HG02571 (cell line): Measurements from ENCODE around the gene DNAJC17.

Source experiments
- ATAC-seq: cut with Tn5 transposase; IDR thresholded peaks from one replicate; pipeline ENCODE4 v1.9.1; 2021; ENCODE audit warnings: mild to moderate bottlenecking, moderate library complexity; ENCODE audit not compliant: unreplicated experiment

The DNAJC17 gene

DNA sequence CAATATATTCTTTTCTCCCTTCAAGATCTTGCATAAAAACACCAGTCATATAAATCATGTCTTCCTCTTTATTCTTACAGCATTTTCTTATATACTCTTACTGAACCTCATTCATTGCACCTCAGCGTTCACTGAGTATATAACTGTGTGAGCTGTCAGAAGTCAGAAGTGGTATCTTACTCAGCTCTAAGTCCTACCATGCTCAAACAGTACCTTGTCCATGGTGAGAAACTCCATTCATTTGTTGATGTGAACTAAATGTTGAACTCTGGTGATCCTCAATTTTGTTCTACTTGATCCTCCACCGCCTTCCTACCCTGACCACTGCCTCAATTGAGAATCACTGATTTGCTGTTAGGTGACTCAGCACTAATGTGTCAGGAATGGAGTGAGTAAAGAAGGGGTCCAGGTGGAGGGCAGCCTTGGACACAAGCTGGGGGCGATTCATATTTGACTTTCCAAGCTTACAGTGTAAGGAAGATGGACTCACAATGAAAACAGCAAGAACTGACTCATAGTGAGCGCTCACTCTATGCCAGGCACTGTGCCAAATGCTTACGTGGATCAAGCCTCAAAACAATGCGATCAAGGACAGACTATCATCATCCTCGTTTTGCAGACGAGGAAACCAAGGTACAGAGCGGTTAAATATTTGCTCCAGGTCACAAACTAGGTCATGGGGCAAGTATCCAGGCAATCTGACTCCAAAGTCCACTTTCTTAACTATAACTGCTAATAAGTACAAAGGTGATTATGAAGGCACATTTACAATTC, 13.9 kb downstream of the DNAJC17 start:
- ATAC-seq: no peak

DNA sequence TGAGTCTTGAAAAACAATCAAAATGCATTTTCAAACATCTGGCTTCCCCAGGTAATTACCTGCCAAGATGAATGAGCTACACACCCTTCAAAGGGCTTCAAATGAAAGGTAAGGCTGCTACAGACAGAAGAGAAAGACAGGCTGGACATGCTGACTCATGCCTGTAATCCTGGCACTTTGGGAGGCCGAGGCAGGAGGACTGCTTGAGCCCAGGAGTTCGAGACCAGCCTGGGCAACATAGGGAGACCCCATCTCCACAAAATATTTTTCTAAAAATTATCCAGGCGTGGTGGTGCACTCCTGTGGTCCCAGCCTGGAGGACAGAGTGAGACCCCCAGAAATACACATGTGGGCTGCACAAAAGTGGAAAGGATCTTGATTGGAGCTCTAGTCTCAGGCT, 14.9 kb downstream of the DNAJC17 start:
- no peak for ATAC-seq

DNA sequence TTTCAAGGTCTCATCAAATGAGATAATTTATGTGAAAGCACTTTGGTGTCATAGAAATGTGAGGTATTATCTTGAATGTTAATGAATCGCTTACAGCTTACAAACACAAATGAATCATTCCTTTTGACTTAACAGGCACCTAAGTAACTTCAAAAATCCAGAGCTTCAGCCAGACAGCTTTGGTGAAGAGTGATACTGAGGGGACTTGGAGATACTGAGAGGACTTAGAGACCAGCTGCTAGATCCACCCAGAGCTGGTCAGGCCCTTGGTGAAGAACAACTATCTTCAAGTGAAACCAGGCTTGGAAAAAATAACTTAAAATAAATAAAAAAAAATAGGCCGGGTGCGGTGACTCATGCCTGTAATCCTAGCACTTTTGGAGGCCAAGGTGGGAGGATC, 16.6 kb downstream of the DNAJC17 start:
- no peak for ATAC-seq

DNA sequence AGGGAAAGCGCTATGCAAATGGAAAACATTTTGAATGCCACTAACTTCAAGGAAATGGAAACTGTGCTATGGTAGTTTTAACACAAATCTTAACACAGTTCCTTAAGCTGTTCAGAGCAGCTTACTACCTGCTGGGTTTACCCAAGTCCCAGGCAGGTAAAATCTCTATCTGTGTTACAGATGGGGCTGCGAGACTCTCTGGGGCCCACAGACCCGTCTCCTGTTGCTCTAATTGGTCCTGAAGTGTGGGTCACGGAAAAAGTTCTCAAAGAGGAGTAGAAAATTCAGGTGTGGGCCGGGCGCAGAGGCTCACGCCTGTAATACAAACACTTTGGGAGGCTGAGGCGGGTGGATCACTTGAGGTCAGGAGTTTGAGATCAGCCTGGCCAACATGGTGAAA, 17.3 kb downstream of the DNAJC17 start:
- ATAC-seq: no peak

DNA sequence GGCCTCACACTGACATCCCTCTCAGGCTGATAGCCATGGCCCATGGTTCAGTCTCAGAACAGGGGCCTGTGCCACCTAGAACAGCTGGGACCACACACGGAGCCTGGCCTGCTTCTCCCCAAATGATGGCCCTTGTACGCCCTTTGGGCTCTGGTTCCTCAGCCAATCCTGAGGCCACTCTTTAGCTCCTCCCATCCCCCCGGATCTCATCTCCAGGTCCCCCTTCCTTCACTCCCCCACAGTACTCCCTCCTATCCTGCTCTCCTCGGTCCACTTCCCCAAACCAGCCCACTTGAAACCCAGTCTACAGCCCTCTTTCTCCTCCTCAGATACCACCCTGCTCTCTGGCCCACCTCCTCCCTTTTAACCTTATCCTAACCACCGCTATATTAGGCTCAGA, 18.2 kb downstream of the DNAJC17 start:
- no peak for ATAC-seq

DNA sequence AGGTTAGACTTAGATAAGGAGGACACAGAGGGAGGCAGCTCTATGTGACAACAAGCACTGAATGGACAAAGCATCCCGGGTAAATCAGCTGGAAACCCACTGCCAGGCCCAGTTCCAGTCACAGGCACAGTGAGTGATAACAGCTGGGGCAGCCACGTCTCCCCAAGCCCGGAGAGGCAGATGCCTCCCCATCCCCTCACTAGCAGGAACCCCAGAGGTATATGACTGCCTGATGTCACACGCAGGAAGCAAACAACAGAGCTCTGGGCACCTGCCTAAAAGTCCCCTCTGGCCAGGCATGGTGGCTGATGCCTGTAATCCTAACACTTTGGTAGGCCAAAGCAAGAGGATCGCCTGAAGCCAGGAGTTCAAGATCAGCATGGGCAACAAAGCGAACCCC, 19.3 kb downstream of the DNAJC17 start:
- no peak for ATAC-seq

DNA sequence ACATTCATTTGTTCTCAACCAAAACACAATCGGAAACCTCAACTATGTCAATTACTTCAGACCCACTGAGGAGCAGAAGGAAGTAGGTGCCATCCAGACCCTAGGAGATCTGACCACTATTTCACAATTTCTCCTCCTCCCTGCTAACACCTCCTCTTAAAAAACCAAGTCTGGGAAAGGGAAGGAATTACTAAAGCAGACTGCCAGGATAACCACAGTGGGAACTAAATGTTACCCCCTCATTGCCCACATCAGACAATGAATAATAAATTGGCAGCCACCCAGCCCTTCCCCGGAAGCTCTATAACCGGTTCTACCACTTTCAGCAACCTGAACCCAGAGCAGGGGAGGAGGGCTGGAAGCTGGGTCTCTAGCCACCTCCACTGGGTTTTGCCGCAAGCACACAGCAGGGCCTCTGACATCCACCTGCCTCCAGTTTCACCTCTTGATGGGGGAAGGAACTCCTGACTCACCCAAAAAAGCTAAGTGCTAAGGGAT, 19.9 kb downstream of the DNAJC17 start:
- no peak for ATAC-seq

DNA sequence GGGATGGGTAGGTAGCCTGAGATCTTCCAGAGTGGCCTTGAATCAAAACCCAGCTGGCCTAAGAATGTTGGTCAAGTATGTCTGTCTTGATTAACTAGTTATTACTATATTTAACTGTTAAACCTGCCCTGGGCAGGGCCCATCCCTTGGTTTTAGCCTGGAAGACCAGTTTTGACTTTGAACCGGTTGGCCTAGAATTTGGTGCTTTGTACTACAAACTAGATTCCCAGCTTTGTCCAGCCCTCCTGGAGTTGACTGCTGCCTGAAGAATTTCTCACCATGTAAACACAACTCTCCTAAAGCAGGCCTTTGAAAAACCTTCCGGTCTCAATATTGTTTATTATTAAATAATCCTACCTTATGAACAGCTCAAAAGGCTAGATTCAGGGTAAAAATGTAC, 21.5 kb downstream of the DNAJC17 start:
- ATAC-seq: no peak

DNA sequence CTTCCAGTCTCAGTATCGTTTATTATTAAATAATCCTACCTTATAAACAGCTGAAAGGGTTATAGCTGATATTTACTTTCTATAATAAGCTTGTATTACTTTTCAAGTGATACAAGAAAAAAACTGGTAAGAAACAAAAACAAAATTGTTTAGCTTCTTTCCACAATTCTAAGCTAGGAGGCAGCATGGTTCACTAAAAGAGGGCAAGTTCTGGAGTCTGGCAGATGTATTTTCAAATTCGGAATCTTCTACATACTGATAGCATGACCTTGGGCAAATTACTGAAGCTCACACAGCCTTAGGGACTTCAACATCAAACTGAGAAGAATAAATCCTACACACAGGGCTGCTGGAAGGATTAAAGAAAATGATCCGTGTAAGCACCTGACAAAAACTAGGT, 22.1 kb downstream of the DNAJC17 start:
- no peak for ATAC-seq

DNA sequence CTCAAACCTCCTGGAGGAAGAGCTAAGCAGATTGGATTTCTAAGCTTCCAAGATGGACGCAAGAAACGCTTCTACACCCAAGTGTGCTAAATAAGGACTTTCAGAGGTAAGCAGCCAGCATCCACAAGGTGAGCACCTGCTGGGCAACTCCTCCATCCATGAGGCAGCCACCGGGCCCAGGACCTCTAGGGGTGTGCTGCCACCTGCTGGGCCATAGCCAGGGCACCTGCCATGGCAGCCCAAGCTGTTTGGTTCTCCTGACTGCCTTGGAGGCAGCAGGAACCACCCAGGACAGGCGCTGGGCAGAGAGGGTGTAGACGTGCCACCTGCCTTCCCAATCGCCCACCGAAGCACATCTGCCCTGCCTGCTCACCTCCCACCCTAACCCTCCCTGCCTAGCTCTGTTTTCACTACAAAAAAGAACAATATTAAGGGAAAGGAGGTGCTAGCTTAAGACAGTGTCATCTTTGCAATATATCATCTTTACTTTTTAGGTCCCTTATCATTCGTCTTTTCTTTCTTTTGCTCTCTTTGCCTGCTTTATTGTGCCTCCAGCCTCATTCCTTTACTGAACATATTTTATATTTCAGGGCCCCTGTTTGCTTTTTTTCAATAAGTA, 24.6 kb downstream of the DNAJC17 start:
- no peak for ATAC-seq

DNA sequence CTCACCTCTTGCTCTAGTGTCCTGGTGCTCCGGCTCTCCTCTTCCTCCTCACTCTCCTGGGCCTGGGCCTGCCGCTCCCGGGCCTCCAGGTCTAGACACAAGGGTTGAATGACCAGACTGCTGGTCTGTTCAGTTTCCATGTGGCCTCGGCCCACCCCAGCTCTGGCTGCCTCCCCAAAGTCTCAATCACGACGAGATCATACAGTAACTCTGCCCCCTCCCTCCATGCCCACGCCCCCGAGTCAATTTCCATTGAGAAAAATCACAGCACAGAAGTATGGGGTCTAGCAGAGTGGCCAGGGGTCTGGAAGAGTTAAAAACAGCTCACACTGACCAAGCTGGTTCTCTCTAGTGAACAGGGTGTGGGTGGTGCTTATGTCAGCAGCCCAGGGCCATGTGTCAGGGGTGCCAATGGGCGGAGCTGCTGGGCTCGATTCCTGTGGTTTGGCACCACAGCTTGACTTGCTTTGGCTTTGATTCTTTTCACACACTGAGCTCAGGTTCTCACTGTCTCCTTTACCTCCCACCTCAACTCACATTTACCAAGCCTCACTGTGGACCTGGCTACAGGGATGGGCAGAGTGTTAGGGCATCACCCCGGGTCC, 30.6 kb downstream of the DNAJC17 start:
- ATAC-seq: no peak

DNA sequence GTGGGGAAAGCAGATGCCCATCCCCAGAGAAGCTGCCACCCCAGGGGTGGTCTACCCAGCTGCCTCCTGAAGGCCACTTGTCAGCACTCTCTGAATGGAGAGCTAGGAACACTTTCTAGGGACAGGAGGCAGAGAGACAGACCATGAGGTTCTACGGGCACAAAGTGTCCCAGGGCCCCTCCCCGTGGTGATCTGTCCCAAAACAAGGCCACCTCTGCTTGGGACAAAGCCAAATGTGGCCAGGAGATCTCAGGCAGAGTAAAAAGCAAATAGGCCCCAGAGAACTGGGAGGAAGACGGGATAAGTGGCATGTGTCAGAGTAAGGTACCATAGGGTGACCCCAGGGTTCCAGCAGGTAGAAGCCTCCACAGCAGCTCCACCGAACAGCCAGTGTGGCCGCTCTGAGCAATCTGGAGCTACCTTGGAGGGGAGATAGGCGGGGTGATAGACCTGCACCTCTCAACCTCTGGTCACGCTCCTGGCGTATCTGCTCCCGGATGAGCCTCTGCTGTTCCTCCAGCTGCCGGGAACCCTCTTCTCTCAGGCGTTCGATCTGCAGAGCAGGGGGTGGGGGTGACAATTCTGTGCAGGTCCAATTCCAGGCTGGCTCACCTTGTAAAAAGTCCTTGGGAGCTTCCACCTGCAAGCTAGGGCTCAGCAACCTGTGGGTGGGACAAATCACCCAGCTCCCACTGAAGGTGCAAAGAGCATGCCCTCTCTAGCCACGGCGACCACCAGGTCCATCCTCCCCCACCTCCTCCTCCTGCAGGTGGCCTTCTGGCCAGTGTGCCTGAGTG, 31.3 kb downstream of the DNAJC17 start:
- no peak for ATAC-seq

DNA sequence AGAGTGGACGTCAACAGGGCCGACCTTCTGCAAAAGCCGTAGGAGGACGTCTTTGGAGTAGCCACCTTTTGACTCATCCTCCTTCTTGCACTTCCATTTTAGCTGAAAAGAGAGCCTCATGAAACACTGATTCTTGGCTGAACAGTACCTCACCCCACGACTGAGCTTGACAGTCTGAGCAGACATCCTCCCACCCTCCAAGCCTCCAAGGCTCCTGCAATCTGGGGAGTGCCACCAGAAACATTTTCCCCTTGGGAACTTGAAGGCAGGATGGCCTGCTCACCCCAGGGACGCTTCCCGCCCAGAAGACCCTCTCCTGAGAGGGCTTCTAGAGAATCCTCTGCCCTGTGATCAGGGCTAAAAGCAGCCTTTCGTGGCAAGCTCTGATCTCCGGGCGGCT, 32.3 kb downstream of the DNAJC17 start:
- no peak for ATAC-seq

DNA sequence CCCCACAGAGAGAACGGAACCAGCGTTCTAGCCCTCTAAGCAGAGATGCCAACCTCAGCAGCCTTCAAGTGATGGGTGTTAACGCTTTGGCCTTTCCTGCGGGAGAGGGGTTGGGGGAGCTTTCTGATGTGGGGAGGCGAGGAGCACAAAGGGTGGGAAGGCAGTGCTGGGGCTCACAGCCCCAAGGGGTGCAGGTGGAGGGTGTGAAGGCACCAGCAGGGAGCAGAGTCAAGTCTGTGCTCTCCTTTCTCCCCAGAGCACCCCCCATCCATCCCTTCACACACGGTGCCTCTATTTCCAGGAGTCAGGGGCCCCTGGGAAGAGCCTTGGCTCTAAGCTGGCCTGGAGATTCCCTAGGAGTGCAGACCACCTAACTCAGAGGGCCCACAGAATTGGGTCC, 33.4 kb downstream of the DNAJC17 start:
- ATAC-seq: no peak

DNA sequence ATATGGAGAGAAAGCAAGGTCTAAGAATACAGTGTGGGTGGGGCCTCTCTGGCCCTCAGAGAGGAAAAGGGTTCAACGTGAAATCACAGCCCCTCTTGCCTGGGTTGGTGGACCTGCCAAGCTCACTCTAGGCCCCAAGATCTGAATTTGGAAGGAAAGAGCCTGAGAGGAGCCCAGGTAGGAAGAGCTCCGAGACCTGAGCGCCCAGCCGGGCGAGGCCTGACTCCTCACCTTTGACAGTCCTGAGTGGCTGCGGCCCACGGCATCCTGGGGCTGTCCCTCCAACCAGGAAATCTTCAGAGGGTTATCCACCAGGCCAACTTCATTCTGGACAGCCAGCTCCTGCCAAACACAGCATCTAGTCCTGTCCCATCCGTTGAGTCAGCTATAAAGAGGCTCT, 33.8 kb downstream of the DNAJC17 start:
- no peak for ATAC-seq

DNA sequence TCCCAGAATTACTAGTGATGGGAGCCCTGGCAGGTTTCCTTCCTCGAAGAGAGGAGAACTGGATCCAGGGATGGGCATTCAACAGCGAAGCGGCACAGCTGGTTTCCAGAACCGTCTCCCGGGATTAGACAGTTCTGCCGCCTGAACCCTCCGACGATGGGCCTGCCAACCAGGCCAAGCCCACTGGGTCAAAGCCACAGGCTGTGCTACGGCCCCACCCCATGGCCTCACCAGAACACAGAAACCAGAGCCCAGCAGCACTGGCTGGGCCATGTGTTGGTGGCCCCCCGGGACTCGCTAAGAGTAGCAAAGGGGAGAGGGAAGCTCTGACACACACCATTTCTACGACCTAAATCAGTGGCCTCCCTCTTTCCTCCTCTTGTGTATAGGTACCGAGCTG, 35.3 kb downstream of the DNAJC17 start:
- no peak for ATAC-seq

DNA sequence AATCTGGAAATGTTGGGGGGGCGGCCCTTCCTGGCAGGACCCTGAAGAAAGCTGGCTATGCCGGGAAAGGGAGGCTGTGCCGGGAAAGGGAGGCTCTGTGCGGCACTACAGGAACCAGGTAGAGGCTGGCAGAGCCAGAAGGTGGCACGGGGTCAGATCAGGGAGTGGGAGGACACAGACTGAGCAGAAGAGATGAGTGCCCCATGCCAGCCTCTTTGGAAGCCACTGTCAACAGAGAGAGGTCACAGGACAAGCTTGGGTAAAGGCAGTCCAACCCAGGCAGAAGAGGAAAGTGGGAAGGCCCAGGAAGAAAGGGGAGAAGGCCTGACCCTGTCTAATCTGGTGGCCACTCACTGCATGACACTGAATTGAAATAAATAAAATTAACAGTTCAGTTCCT, 36.0 kb downstream of the DNAJC17 start:
- ATAC-seq: no peak

DNA sequence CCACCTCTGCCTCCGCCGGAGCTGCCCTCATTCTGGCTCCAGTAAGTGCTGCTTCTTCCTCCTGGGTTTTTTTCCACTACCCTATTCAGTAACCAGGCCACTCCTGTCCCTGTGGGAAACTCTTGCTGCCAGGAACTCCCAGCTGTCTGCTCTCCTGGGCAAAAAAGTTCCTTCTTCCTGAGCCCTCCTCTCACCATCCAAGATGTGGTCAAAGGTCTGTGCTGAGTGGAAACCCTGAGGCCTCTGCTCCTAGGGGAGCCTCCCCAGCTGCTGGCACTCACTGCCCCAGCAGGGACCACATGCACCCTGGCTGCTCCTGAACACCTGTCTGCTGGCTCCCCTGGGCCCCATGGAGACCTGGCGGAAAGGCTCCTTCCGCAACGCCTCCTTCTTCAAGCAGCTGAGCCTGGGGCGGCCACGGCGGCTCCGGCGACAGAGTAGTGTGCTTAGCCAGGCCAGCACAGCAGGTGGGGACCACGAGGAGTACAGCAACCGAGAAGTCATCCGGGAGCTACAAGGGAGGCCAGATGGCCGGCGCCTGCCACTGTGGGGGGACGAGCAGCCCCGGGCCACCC, 37.0 kb downstream of the DNAJC17 start:
- no peak for ATAC-seq

DNA sequence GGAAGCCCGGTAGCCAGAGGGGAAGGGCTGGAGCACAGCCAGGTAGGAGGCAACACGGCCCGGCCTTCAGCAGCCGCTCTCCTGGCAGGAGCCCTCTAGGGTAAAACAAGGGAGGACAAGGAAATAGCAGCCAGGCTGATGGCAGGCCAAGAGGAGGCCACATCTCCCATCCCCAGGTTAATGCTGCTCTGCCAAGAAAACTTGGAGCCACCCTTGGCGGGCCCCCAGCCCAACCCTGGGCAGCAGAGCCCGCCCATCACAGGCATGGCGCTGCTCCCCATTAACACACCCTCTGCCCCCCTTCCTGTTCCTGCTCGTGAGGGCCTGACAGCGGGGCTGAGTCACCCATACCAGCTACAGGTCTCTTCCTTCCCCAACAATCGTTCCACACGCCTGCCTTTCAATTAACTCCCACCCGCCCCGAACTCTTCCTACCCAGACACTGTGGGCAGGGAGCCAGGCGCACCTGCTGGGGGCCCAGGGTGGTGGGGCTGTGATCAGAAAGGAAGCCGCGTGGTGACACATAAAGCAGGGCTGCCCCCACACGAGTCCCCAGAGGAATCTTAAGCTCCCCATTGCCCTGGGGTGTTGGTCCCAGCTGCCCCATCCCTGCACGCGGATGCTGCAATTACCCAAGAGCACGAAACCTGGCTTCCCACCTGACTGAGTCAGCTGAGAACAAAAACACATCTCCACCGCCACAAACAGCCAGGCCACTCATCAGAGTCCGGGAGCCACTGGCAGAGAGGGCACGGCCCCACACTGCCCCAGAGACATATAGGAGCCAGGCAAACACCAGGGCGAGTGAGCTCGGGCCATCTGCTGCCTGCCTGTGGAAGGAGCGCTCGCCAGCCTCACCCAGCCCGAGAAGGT, 37.8 kb downstream of the DNAJC17 start, which contains the start of gene C15orf62:
Gene C15orf62 (plus strand): TSS at position 707 of the 873 bp plus-strand sequence. CDS start 516 bp downstream, outside the sequence.
- ATAC-seq: peak; percentile 35
